Thyroid gland (tissue), 4 donors: Measurements from ENCODE around the gene PRODH2.

Experiments used
- CTCF ChIP-seq, 6 experiments: fragments of 200-600 bp in 3 of 6; fragments of 450-650 bp in 3 of 6; sonication (generic) in 3 of 6; IDR thresholded peaks; one replicate each; pipeline ENCODE4 v1.5.1; 2016 to 2019; ENCODE audit warnings: antibody characterized with exemption in 6 of 6, mild to moderate bottlenecking in 2 of 6, inconsistent platforms in 1 of 6, moderate library complexity in 1 of 6
- POLR2A ChIP-seq, 2 donors: fragments of 450-650 bp; IDR thresholded peaks; one replicate each; pipeline ENCODE4 v1.6.1; 2017; ENCODE audit warnings: antibody characterized with exemption in 2 of 2, mild to moderate bottlenecking in 2 of 2, moderate library complexity in 1 of 2

GRCh38 chr19:35860818-35861639 is 48.4 kb upstream of the PRODH2 start:
- no peak for TF ChIP-seq POLR2A (IDR thresholded peaks at IDR 0.05)
- no peak for TF ChIP-seq CTCF (IDR thresholded peaks at IDR 0.05)
